Coronary artery (tissue), 2 donors: ENCODE measurements around the gene NSG1.

Experiments
- DNase-seq: peaks from one replicate; pipeline ENCODE4 v3.0.0-alpha.2; 2017; ENCODE audit warnings: low spot score
- H3K27ac ChIP-seq, 2 donors: fragments of 200-600 bp; sonication (generic); one replicate each; pipeline ENCODE4 v1.5.1; 2016 to 2019
- H3K4me3 ChIP-seq: fragments of 200-600 bp; sonication (generic); 2 replicates; pipeline ENCODE4 v1.5.1; 2016; ENCODE audit warnings: mild to moderate bottlenecking, moderate library complexity
- CTCF ChIP-seq: fragments of 200-600 bp; sonication (generic); IDR thresholded peaks from one replicate; pipeline ENCODE4 v1.5.1; 2019; ENCODE audit warnings: antibody characterized with exemption

Gene NSG1

GRCh38 chr4:4358093-4358854, 28.6 kb upstream of the NSG1 start:
- DNase-seq: no peak
- TF ChIP-seq CTCF: no peak
- Histone ChIP-seq H3K27ac (no peak overlapping the region), H3K4me3 (no peak overlapping the region)

- no peak for TF ChIP-seq CTCF
- H3K4me3 ChIP-seq: no peak overlapping the region
- H3K27ac ChIP-seq: no peak overlapping the region
- no peak for DNase-seq
These were observed 25.0 kb upstream of the NSG1 start for GRCh38 chr4:4361883-4362282.

GRCh38 chr4:4362991-4363697, 23.8 kb upstream of the NSG1 start:
- no peak overlapping the region for H3K4me3 ChIP-seq
- TF ChIP-seq CTCF: no peak
- H3K27ac ChIP-seq: no peak overlapping the region
- DNase-seq: no peak

- no peak for TF ChIP-seq CTCF
These were observed 22.8 kb upstream of the NSG1 start for GRCh38 chr4:4364061-4364460.

GRCh38 chr4:4364486-4365208, 22.3 kb upstream of the NSG1 start:
- DNase-seq: no peak
- no peak overlapping the region for H3K4me3 ChIP-seq
- H3K27ac ChIP-seq: no peak overlapping the region
- TF ChIP-seq CTCF: no peak

More at GRCh38 chr4:4364061-4364460, 22.8 kb upstream of the NSG1 start:
- Histone ChIP-seq H3K27ac (no peak overlapping the region), H3K4me3 (no peak overlapping the region)
- no peak for DNase-seq

GRCh38 chr4:4368809-4369580, 17.9 kb upstream of the NSG1 start:
- no peak for TF ChIP-seq CTCF
- Histone ChIP-seq H3K27ac (no peak overlapping the region), H3K4me3 (no peak overlapping the region)
- DNase-seq: no peak
